ENCODE data around the gene DNAH3.

- TF ChIP-seq CTCF (IDR thresholded peaks at IDR 0.05 in 8 of 11, conservative IDR thresholded peaks at IDR 0.05 in 3 of 11) (no peak), POLR2A (IDR thresholded peaks at IDR 0.05) (no peak), POLR2AphosphoS5 (IDR thresholded peaks at IDR 0.05) (no peak)
Measured at GRCh38 chr16:20897253-20897897, 253.3 kb downstream of the DNAH3 start.
